HepG2 (cell line): Measurements from ENCODE around the gene NFE2L1. TPM values are rescaled to one million over a fixed set of nuclear protein-coding genes. Genes with fewer than 3 reads are reported as not detected.

Source experiments
- FOSL2 ChIP-seq: sonication (generic); formaldehyde crosslinking; IDR thresholded peaks from 2 replicates; pipeline ENCODE4 v1.4.0; 2020; ENCODE audit warnings: missing genetic modification reagents
- GLI4 ChIP-seq: sonication (generic); formaldehyde crosslinking; IDR thresholded peaks from 2 replicates; pipeline ENCODE4 v1.5.1; 2020; ENCODE audit warnings: missing genetic modification reagents, mild to moderate bottlenecking, moderate library complexity, borderline replicate concordance
- HCFC1 ChIP-seq: fragments of 150-350 bp; IDR thresholded peaks from 2 replicates; pipeline ENCODE4 v1.6.1; 2014; ENCODE audit warnings: low read depth, low read length
- KDM5A ChIP-seq: fragments of 200-600 bp; sonication (generic); IDR thresholded peaks from 2 replicates; pipeline ENCODE4 v1.7.0; 2018; ENCODE audit warnings: antibody characterized with exemption, mild to moderate bottlenecking, low read length, borderline replicate concordance
- TFAP4 ChIP-seq: sonication (generic); IDR thresholded peaks from 2 replicates; pipeline ENCODE4 v1.6.1; 2016; ENCODE audit warnings: low read depth, borderline replicate concordance
- THAP8 ChIP-seq: sonication (generic); formaldehyde crosslinking; IDR thresholded peaks from 2 replicates; pipeline ENCODE4 v1.5.1; 2020; ENCODE audit warnings: missing genetic modification reagents, mild to moderate bottlenecking, borderline replicate concordance
- XBP1 ChIP-seq: sonication (generic); formaldehyde crosslinking; IDR thresholded peaks from 2 replicates; pipeline ENCODE4 v1.5.0; 2020; ENCODE audit warnings: missing genetic modification reagents
- ZKSCAN5 ChIP-seq: sonication (generic); formaldehyde crosslinking; IDR thresholded peaks from 2 replicates; pipeline ENCODE4 v1.5.1; 2020; ENCODE audit warnings: mild to moderate bottlenecking, missing genetic modification reagents
- ZNF124 ChIP-seq: sonication (generic); formaldehyde crosslinking; IDR thresholded peaks from 2 replicates; pipeline ENCODE4 v1.4.0; 2020; ENCODE audit warnings: missing genetic modification reagents
- ZNF282 ChIP-seq: fragments of 450-650 bp; IDR thresholded peaks from 2 replicates; pipeline ENCODE4 v1.6.1; 2018; ENCODE audit not compliant: partially characterized antibody
- ZNF317 ChIP-seq: sonication (generic); formaldehyde crosslinking; IDR thresholded peaks from 2 replicates; pipeline ENCODE4 v1.5.0; 2020; ENCODE audit warnings: mild to moderate bottlenecking, missing genetic modification reagents
- ZNF577 ChIP-seq: sonication (generic); formaldehyde crosslinking; IDR thresholded peaks from 2 replicates; pipeline ENCODE4 v1.4.0; 2020; ENCODE audit warnings: mild to moderate bottlenecking, low read depth, missing genetic modification reagents, borderline replicate concordance
- ZNF781 ChIP-seq: sonication (generic); formaldehyde crosslinking; IDR thresholded peaks from 2 replicates; pipeline ENCODE4 v1.5.1; 2020; ENCODE audit warnings: borderline replicate concordance, mild to moderate bottlenecking, missing genetic modification reagents; ENCODE audit errors: not compliant biosample characterization
- polyA plus RNA-seq, 8 experiments: library from polyadenylated mRNA; depleted of rRNA in 3 of 8; stranded (reverse) in 7 of 8; unstranded in 1 of 8; fragments of >200 nt; fragmentation: Illumina TruSeq in 4 of 8; extraction: Trizol in 4 of 8; gene quantifications; 2 replicates each; pipeline versions ENCODE4 v1.2.1 to v1.2.3, GENCODE V29; 2011 to 2016; ENCODE audit warnings: low read depth in 4 of 8, missing spikeins in 1 of 8, mixed read lengths in 1 of 8; ENCODE audit not compliant: insufficient read depth in 1 of 8
- total RNA-seq, 5 experiments: library from RNA; depleted of rRNA; stranded (reverse); fragments of >200 nt; fragmentation: Illumina TruSeq; extraction: Trizol; gene quantifications; 2 replicates each; pipeline ENCODE4 v1.2.3, GENCODE V29; 2016; ENCODE audit warnings: low read depth in 1 of 5
- TF ChIP-seq, protein P1 (sequence below): sonication (generic); formaldehyde crosslinking; IDR thresholded peaks from 2 replicates; pipeline ENCODE4 v1.4.0; 2020; ENCODE audit warnings: missing genetic modification reagents
- TF ChIP-seq, protein P2 (sequence below): fragments of 450-650 bp; IDR thresholded peaks from 2 replicates; pipeline ENCODE4 v1.6.1; 2017; ENCODE audit warnings: mild to moderate bottlenecking
- TF ChIP-seq, protein P3 (sequence below): sonication (generic); formaldehyde crosslinking; conservative IDR thresholded peaks from 2 replicates; pipeline ENCODE4 v1.4.0; 2020; ENCODE audit warnings: mild to moderate bottlenecking, missing genetic modification reagents, moderate library complexity

The NFE2L1 gene
- total and polyA plus RNA-seq, 2 of the 13 experiments (the other 11 are each of a cell fraction or from before 2014, with no cell fraction given): 67.0 to 234 TPM

DNA sequence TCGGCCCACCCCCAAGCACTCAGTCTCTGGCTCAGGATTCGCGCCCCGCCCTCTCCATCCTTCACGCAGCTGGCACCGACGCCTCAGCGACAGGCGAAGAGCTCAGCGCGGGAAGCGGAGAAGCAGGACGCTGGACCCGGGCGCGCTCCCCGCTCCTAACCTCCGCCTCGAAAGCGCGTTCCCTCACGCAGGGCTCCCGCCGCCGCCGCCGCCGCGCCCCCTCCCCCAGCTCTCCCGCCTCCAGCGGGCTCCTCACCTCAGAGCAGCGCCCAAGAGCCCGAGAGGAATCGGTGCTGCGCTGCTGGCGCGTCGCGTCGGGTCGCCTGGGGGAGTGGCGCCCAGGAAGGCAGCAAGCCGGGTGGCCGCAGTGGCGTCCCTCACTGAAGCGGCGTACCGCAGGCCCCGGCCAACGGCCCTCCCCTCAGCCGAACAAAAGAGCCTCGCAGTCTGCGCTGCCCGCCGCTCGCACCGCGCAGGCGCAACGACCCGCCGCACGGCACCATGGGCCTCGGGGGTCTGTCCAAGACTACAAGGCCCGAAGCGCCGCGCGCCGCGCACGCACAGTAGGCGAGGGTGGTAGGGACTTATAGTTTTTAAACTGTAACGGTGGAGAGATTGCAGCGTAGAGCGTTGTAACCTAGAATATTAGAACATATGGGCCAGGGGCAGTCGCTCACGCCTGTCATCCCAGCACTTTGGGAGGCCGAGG lies 53.0 kb downstream of the NFE2L1 start, which contains the start of gene CBX1 (continued):
- TF ChIP-seq GLI4: peak; percentile 86
- TF ChIP-seq, protein P1, sequence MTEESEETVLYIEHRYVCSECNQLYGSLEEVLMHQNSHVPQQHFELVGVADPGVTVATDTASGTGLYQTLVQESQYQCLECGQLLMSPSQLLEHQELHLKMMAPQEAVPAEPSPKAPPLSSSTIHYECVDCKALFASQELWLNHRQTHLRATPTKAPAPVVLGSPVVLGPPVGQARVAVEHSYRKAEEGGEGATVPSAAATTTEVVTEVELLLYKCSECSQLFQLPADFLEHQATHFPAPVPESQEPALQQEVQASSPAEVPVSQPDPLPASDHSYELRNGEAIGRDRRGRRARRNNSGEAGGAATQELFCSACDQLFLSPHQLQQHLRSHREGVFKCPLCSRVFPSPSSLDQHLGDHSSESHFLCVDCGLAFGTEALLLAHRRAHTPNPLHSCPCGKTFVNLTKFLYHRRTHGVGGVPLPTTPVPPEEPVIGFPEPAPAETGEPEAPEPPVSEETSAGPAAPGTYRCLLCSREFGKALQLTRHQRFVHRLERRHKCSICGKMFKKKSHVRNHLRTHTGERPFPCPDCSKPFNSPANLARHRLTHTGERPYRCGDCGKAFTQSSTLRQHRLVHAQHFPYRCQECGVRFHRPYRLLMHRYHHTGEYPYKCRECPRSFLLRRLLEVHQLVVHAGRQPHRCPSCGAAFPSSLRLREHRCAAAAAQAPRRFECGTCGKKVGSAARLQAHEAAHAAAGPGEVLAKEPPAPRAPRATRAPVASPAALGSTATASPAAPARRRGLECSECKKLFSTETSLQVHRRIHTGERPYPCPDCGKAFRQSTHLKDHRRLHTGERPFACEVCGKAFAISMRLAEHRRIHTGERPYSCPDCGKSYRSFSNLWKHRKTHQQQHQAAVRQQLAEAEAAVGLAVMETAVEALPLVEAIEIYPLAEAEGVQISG: peak; percentile 84
- no peak for TF ChIP-seq ZNF781 (CRISPR knock-in tag)
- TF ChIP-seq TFAP4: no peak; the same call in 1 of the 2 replicates
- TF ChIP-seq, protein P2, sequence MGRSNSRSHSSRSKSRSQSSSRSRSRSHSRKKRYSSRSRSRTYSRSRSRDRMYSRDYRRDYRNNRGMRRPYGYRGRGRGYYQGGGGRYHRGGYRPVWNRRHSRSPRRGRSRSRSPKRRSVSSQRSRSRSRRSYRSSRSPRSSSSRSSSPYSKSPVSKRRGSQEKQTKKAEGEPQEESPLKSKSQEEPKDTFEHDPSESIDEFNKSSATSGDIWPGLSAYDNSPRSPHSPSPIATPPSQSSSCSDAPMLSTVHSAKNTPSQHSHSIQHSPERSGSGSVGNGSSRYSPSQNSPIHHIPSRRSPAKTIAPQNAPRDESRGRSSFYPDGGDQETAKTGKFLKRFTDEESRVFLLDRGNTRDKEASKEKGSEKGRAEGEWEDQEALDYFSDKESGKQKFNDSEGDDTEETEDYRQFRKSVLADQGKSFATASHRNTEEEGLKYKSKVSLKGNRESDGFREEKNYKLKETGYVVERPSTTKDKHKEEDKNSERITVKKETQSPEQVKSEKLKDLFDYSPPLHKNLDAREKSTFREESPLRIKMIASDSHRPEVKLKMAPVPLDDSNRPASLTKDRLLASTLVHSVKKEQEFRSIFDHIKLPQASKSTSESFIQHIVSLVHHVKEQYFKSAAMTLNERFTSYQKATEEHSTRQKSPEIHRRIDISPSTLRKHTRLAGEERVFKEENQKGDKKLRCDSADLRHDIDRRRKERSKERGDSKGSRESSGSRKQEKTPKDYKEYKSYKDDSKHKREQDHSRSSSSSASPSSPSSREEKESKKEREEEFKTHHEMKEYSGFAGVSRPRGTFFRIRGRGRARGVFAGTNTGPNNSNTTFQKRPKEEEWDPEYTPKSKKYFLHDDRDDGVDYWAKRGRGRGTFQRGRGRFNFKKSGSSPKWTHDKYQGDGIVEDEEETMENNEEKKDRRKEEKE: no peak
- TF ChIP-seq THAP8: 0 out of 2 replicates have a peak, but pooled peaks have one; percentile 95
- 0 out of 2 replicates have a peak, but pooled peaks have one; percentile 38 for TF ChIP-seq ZNF577 (CRISPR knock-in tag)
- peak; percentile 39; the same call in 1 of the 2 replicates for TF ChIP-seq ZNF317 (CRISPR knock-in tag)
- TF ChIP-seq KDM5A: peak; percentile 76; the same call in 1 of the 2 replicates
- TF ChIP-seq ZKSCAN5 (CRISPR knock-in tag): no peak
- peak; percentile 100 for TF ChIP-seq ZNF124 (CRISPR knock-in tag)
- TF ChIP-seq FOSL2: no peak; the same call in 1 of the 2 replicates
- peak; percentile 83 for TF ChIP-seq HCFC1
- TF ChIP-seq ZNF282: no peak
- TF ChIP-seq, protein P3, sequence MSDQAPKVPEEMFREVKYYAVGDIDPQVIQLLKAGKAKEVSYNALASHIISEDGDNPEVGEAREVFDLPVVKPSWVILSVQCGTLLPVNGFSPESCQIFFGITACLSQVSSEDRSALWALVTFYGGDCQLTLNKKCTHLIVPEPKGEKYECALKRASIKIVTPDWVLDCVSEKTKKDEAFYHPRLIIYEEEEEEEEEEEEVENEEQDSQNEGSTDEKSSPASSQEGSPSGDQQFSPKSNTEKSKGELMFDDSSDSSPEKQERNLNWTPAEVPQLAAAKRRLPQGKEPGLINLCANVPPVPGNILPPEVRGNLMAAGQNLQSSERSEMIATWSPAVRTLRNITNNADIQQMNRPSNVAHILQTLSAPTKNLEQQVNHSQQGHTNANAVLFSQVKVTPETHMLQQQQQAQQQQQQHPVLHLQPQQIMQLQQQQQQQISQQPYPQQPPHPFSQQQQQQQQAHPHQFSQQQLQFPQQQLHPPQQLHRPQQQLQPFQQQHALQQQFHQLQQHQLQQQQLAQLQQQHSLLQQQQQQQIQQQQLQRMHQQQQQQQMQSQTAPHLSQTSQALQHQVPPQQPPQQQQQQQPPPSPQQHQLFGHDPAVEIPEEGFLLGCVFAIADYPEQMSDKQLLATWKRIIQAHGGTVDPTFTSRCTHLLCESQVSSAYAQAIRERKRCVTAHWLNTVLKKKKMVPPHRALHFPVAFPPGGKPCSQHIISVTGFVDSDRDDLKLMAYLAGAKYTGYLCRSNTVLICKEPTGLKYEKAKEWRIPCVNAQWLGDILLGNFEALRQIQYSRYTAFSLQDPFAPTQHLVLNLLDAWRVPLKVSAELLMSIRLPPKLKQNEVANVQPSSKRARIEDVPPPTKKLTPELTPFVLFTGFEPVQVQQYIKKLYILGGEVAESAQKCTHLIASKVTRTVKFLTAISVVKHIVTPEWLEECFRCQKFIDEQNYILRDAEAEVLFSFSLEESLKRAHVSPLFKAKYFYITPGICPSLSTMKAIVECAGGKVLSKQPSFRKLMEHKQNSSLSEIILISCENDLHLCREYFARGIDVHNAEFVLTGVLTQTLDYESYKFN (CRISPR knock-in tag): peak; percentile 58
- TF ChIP-seq XBP1: no peak
